ENCODE data around the gene LSMEM2.

The LSMEM2 gene

GRCh38 chr3:50238549-50239026, 40.3 kb upstream of the LSMEM2 start:
- TF ChIP-seq, protein P1, sequence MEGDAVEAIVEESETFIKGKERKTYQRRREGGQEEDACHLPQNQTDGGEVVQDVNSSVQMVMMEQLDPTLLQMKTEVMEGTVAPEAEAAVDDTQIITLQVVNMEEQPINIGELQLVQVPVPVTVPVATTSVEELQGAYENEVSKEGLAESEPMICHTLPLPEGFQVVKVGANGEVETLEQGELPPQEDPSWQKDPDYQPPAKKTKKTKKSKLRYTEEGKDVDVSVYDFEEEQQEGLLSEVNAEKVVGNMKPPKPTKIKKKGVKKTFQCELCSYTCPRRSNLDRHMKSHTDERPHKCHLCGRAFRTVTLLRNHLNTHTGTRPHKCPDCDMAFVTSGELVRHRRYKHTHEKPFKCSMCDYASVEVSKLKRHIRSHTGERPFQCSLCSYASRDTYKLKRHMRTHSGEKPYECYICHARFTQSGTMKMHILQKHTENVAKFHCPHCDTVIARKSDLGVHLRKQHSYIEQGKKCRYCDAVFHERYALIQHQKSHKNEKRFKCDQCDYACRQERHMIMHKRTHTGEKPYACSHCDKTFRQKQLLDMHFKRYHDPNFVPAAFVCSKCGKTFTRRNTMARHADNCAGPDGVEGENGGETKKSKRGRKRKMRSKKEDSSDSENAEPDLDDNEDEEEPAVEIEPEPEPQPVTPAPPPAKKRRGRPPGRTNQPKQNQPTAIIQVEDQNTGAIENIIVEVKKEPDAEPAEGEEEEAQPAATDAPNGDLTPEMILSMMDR (IDR thresholded peaks at IDR 0.05; ENCODE audit: low read depth, low read length): no peak
- Histone ChIP-seq H3K36me3 (peaks cover 7% of the 10 kb centered on the region), H3K9me3 (ENCODE audit: severe bottlenecking) (no peaks in the 10 kb centered on the region), H3K27ac (no peak overlapping the region), H3K27me3 (ENCODE audit: insufficient read depth, low read depth, severe bottlenecking) (no peaks in the 10 kb centered on the region), H3K4me3 (ENCODE audit: low read depth, low read length) (no peak overlapping the region)
- DNase-seq: no peak

DNA sequence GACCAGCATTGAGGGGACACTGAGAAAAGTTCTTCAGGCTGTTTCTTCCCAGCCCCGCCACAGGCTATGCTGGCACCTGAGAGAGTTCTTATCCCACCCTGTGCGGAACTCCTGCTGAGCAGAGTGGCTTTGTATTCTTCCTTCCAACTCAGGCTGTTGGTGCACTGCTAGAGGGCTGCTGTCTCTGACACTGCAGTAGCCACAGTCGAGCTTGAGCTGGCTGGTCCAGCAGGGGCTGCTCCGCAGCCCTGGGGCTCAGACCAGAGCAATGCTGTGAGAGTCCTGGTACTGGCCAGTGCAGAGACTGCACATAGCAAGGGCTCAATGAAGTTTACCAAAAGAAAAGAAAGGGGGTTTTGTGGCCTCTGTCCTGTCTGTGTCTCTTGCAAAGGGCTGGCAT, 39.2 kb upstream of the LSMEM2 start:
- Histone ChIP-seq H3K4me3 (ENCODE audit: low read depth, low read length) (no peak overlapping the region), H3K27me3 (ENCODE audit: insufficient read depth, low read depth, severe bottlenecking) (no peaks in the 10 kb centered on the region), H3K36me3 (peaks cover 8% of the 10 kb centered on the region), H3K9me3 (ENCODE audit: severe bottlenecking) (no peaks in the 10 kb centered on the region), H3K27ac (no peak overlapping the region)
- no peak for DNase-seq
- TF ChIP-seq, protein P1 (IDR thresholded peaks at IDR 0.05; ENCODE audit: low read depth, low read length): no peak

DNA sequence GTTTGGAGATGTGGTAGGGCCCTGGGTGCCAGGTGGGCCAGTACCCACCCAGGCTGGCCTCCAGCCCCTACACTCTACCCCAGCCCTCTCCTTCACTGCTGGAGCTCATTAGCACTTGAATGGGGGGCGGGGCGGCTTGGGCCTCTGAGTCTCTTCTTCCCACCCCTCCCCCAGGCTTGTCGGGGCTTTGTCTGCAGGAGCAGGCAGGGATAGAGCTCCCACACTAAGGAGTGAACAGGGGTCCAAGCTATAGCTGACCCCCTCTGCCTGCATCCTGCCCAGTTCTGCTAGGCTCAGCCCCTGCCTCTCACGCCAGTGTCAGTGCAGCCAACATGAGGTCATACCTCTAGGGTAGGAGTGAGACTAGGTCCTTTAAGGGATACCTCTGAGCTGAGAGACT, 37.7 kb upstream of the LSMEM2 start:
- H3K36me3 ChIP-seq: peaks cover 8% of the 10 kb centered on the region
- no peak overlapping the region for H3K4me3 ChIP-seq (ENCODE audit: low read depth, low read length)
- no peaks in the 10 kb centered on the region for H3K9me3 ChIP-seq (ENCODE audit: severe bottlenecking)
- TF ChIP-seq, protein P1 (IDR thresholded peaks at IDR 0.05; ENCODE audit: low read depth, low read length): no peak
- H3K27ac ChIP-seq: peak overlapping the region; percentile 60
- peak; percentile 85 for DNase-seq
- no peaks in the 10 kb centered on the region for H3K27me3 ChIP-seq (ENCODE audit: insufficient read depth, low read depth, severe bottlenecking)

DNA sequence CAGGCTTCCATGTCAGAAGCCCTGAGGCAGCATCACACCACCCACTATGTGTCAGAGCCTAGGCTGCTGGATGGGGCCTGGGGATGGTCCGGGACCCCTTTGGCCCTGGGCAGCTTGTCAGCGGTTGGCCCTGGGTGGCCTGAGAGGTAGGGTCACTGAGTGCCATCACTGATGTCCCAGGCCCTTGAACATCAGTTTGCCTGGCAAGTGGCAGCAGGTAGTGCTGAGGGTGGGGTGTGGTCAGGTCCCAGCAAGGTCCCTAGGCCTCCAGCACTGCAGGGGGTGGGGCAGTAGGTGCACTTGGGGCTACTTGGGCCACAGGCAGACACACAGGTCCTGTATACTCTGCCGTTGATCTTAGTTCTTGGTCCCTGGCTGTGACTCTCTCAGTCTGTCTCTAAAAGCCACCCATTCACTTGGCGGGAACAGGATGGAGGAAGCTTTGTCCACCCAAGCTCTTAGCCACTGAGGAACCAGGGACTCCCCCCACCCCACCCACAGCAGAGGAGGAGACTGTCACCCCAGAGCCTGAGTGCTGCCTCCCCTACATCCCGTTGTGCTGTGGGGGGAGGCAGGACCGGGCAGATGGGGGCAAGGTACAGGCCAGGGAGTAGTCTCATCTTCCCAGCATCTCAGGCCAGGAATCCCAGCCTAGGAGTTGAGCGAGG, 37.0 kb upstream of the LSMEM2 start:
- TF ChIP-seq, protein P1 (IDR thresholded peaks at IDR 0.05; ENCODE audit: low read depth, low read length): no peak
- Histone ChIP-seq H3K9me3 (ENCODE audit: severe bottlenecking) (no peaks in the 10 kb centered on the region), H3K27ac (peak overlapping the region; percentile 60), H3K36me3 (peaks cover 8% of the 10 kb centered on the region), H3K4me3 (ENCODE audit: low read depth, low read length) (no peak overlapping the region), H3K27me3 (ENCODE audit: insufficient read depth, low read depth, severe bottlenecking) (no peaks in the 10 kb centered on the region)
- DNase-seq: no peak

GRCh38 chr3:50242381-50242770, 36.5 kb upstream of the LSMEM2 start:
- no peak overlapping the region for H3K27ac ChIP-seq
- no peak overlapping the region for H3K4me3 ChIP-seq (ENCODE audit: low read depth, low read length)
- H3K36me3 ChIP-seq: peaks cover 10% of the 10 kb centered on the region

More at GRCh38 chr3:50242381-50242770, 36.5 kb upstream of the LSMEM2 start:
- TF ChIP-seq, protein P1 (IDR thresholded peaks at IDR 0.05; ENCODE audit: low read depth, low read length): no peak
- Histone ChIP-seq H3K27me3 (ENCODE audit: insufficient read depth, low read depth, severe bottlenecking) (no peaks in the 10 kb centered on the region), H3K9me3 (ENCODE audit: severe bottlenecking) (no peaks in the 10 kb centered on the region)
- no peak for DNase-seq

Measured in WERI-Rb-1 (cell line).